Esophagus squamous epithelium (tissue), 4 donors: ENCODE data around the gene RMND5B.

Experiments used
- CTCF ChIP-seq, 6 experiments: fragments of 450-650 bp in 4 of 6; fragments of 200-600 bp in 2 of 6; sonication (generic) in 2 of 6; IDR thresholded peaks; one replicate each; pipeline ENCODE4 v1.5.1; 2016 to 2019; ENCODE audit warnings: antibody characterized with exemption in 6 of 6, mild to moderate bottlenecking in 4 of 6, moderate library complexity in 4 of 6
- POLR2A ChIP-seq, 4 donors: fragments of 450-650 bp; IDR thresholded peaks; one replicate each; pipeline ENCODE4 v1.6.1; 2017; ENCODE audit warnings: antibody characterized with exemption in 4 of 4, mild to moderate bottlenecking in 4 of 4, moderate library complexity in 3 of 4

- TF ChIP-seq CTCF (IDR thresholded peaks at IDR 0.05) (no peak), POLR2A (IDR thresholded peaks at IDR 0.05) (no peak)
These were observed 4.3 kb upstream of the RMND5B start for GRCh38 chr5:178126556-178126955.
